ENCODE data around the gene CCDC6. TPM values are rescaled to one million over a fixed set of nuclear protein-coding genes. Genes with fewer than 3 reads are reported as not detected.

Gene CCDC6
- total RNA-seq, 1 donor from 2014 or later: 55.4 TPM

GRCh38 chr10:59857049-59857448 is 49.3 kb downstream of the CCDC6 start:
- TF ChIP-seq CTCF (conservative IDR thresholded peaks at IDR 0.05): no peak
- DNase-seq (ENCODE audit: extremely low spot score, unreplicated experiment): no peak
- no peaks in the 10 kb centered on the region for H3K27me3 Mint-ChIP-seq
- H3K9me3 Mint-ChIP-seq: peaks cover 18% of the 10 kb centered on the region
- H3K27ac Mint-ChIP-seq: no peak overlapping the region
- peaks cover 41% of the 10 kb centered on the region for H3K4me1 Mint-ChIP-seq (ENCODE audit: unreplicated experiment)
- no peak overlapping the region for H3K4me3 Mint-ChIP-seq
- H3K36me3 Mint-ChIP-seq: peaks cover 44% of the 10 kb centered on the region

DNA sequence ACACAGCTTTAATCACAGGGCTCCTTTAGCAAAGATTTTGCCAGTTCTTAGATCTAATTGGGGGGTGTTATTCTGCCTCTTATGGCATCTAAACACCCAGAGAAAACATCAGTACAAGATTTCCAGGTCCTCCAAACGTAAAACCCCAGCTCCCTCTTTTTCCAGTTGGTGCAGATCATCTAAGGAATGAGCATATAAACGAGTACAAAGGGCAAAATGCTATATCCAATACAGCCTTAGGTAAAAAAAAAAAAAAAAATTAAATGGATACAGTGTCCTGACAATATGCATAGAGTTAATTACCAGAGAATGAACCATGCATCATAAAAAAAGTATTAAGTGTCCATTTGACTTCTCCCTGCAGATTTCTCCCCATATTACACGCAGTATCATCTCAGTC is 50.3 kb downstream of the CCDC6 start:
- Mint-ChIP-seq H3K9me3 (peaks cover 9% of the 10 kb centered on the region), H3K27me3 (no peaks in the 10 kb centered on the region), H3K4me1 (ENCODE audit: unreplicated experiment) (peaks cover 47% of the 10 kb centered on the region), H3K36me3 (peaks cover 41% of the 10 kb centered on the region), H3K4me3 (no peak overlapping the region), H3K27ac (no peak overlapping the region)
- no peak for DNase-seq (ENCODE audit: extremely low spot score, unreplicated experiment)
- no peak for TF ChIP-seq CTCF (conservative IDR thresholded peaks at IDR 0.05)

- Mint-ChIP-seq H3K4me1 (ENCODE audit: unreplicated experiment) (peaks cover 50% of the 10 kb centered on the region), H3K9me3 (peaks cover 9% of the 10 kb centered on the region)
Observed at GRCh38 chr10:59854571-59854970, 51.8 kb downstream of the CCDC6 start.

DNA sequence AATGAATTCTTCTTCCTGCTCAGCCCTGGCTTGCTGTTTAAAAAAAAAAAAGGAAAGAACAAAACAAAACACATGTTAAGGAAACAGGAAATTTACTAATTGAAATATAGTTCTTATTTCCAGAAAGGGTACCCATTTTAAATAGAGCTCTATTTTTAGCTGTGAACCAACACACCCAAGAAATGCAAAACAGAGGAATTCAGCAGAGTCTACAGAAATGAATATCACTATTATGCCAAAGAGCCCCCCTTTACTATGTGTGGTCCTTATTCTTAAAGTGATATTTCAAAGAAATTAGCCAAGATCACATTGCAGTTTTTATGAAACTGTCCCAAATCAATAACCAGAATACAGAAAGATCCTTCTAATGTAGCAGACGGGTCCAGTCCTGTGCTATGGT is 53.7 kb downstream of the CCDC6 start:
- no peaks in the 10 kb centered on the region for H3K27me3 Mint-ChIP-seq
- DNase-seq (ENCODE audit: extremely low spot score, unreplicated experiment): no peak
- H3K27ac Mint-ChIP-seq: no peak overlapping the region
- H3K4me3 Mint-ChIP-seq: no peak overlapping the region
- TF ChIP-seq CTCF (conservative IDR thresholded peaks at IDR 0.05): no peak
- peaks cover 5% of the 10 kb centered on the region for H3K9me3 Mint-ChIP-seq
- H3K4me1 Mint-ChIP-seq (ENCODE audit: unreplicated experiment): peaks cover 38% of the 10 kb centered on the region
- H3K36me3 Mint-ChIP-seq: peaks cover 39% of the 10 kb centered on the region

More at GRCh38 chr10:59854571-59854970, 51.8 kb downstream of the CCDC6 start:
- Mint-ChIP-seq H3K27me3 (no peaks in the 10 kb centered on the region), H3K36me3 (peaks cover 34% of the 10 kb centered on the region), H3K4me3 (peak overlapping the region; percentile 61), H3K27ac (peak overlapping the region; percentile 46)
- no peak for TF ChIP-seq CTCF (conservative IDR thresholded peaks at IDR 0.05)
- DNase-seq (ENCODE audit: extremely low spot score, unreplicated experiment): no peak

DNA sequence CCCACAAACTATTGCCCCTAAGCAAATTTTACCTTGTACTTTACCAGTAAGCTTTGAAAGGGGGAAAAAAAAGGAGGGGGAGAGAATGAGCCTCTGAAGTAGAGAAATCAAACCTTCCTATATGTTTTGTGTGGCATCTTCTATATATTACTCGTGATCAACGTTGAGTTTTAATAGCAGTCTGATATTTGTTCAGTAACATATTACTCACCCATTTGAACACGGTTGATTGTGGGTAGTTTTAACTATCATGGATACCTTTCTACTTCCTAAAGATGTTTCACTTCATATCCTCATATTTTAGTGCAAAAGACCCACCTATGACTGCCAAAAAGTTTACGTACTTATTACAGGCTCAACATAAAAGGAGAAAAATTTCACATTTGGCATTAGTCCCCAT is 54.5 kb downstream of the CCDC6 start:
- no peak for DNase-seq (ENCODE audit: extremely low spot score, unreplicated experiment)
- no peak overlapping the region for H3K4me3 Mint-ChIP-seq
- TF ChIP-seq CTCF (conservative IDR thresholded peaks at IDR 0.05): no peak
- peaks cover 43% of the 10 kb centered on the region for H3K36me3 Mint-ChIP-seq
- H3K4me1 Mint-ChIP-seq (ENCODE audit: unreplicated experiment): peaks cover 41% of the 10 kb centered on the region
- no peak overlapping the region for H3K27ac Mint-ChIP-seq
- H3K27me3 Mint-ChIP-seq: no peaks in the 10 kb centered on the region
- H3K9me3 Mint-ChIP-seq: peaks cover 5% of the 10 kb centered on the region

GRCh38 chr10:59847888-59848287 is 58.5 kb downstream of the CCDC6 start:
- DNase-seq (ENCODE audit: extremely low spot score, unreplicated experiment): no peak
- Mint-ChIP-seq H3K36me3 (peaks cover 49% of the 10 kb centered on the region), H3K27me3 (no peaks in the 10 kb centered on the region), H3K27ac (no peak overlapping the region), H3K9me3 (no peaks in the 10 kb centered on the region), H3K4me1 (ENCODE audit: unreplicated experiment) (peaks cover 22% of the 10 kb centered on the region), H3K4me3 (no peak overlapping the region)
- no peak for TF ChIP-seq CTCF (conservative IDR thresholded peaks at IDR 0.05)

All from type B pancreatic cell (in vitro differentiated cells).